H54 (cell line): ENCODE data around the gene GAL3ST3.
A peak's percentile ranks its signal among the peaks of the same experiment; 100 is the strongest.
"Not testable (repeated sequence)": the region's sequence is repeated elsewhere in the genome, so short reads cannot be mapped to it uniquely, and the experiment has no call there.

ENCODE experiments used
- DNase-seq: peaks from one replicate; pipeline ENCODE4 v3.0.0; 2011; ENCODE audit warnings: low spot score, mixed read lengths; ENCODE audit not compliant: insufficient read length
- FAIRE-seq: peaks from 3 replicates; lab custom pipeline; 2011; peaks lifted over from hg19 to GRCh38; lab: Jason Lieb, UNC
- POLR2A ChIP-seq: IDR thresholded peaks from 2 replicates; pipeline ENCODE4 v1.6.1; 2011; ENCODE audit warnings: low read depth, mild to moderate bottlenecking, low read length

Gene GAL3ST3

DNA sequence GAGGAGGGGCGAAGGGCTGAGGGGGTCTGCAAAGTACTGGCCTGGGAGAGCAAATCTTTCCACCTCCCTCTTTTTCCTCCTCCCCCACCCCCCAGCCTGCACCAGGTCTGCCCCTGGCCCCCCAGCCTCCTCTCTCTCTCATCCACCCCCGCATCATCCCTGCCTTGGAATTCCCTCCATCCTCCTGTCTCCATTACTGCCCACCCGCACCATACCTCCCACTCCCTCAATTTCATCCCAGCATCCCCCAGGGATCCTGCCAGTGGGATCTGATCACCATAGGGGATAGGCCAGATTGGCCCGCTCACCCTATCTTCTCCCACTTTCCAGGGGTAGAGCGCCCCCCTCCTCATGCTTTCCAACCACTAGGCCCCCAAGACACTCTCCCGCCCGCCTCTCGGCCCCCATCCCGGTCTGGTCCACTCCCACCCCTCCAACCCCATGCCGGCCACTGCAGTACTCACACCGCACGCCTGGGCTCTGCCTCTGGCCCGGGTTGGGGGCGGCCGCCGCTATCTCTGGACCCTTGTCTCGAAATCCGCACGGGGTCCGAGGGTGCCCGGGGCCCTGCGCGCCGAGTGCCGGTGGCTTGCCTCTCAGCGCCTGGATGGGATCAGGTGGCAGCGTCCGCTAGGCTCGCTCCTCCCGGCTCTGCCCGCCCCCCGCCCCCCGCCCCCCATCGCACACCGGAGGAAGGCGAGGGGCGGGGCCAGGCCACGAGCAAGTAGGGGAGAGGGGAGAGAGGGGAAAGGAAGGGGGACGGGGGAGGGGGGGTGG, at the start of gene GAL3ST3:
Gene GAL3ST3 (minus strand): TSS at position 615 of the 777 bp plus-strand sequence. CDS start 3,746 bp downstream, outside the sequence.
- DNase-seq (no peak), FAIRE-seq (no peak)
- no peak for TF ChIP-seq POLR2A

- not testable (repeated sequence) for FAIRE-seq, DNase-seq
Observed at GRCh38 chr11:66092125-66092524, 43.2 kb upstream of the GAL3ST3 start.

GRCh38 chr11:66090288-66090687, 41.3 kb upstream of the GAL3ST3 start:
- no peak for TF ChIP-seq POLR2A
- FAIRE-seq (no peak), DNase-seq (no peak)

GRCh38 chr11:66089067-66089466, 40.1 kb upstream of the GAL3ST3 start:
- no peak for TF ChIP-seq POLR2A
- DNase-seq = no peak
- no peak for FAIRE-seq

DNA sequence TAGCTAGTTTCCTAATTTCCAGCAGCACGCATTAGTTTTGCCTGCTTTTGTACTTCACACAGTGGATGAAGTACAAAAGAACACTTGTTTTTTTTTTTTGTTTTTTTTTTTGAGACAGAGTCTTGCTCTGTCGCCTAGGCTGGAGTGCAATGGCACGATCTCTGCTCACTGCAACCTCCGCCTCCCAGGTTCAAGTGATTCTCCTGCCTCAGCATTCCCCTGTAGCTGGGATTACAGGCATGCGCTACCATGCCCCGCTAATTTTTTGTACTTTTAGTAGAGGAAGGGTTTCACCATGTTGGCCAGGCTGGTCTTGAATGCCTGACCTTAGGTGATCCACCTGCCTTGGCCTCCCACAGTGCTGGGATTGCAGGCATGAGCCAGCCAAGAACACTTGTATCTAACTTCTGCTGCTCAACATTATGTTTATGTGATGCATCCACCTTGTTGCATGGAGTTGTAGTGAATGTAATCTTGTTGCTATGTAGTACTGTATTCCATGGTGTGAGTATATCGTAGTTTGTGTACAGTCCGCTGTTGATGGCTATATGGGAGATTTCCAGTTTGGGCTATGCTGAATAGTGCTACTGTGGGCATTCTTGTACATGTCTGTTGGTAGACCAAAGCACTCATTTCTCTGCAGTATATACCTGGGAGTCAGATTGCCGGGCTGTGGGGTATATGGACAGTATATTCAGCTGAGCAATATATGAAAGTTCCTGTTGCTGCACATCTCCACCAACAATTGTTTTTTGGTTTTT, 38.4 kb upstream of the GAL3ST3 start:
- DNase-seq (no peak), FAIRE-seq (no peak)
- no peak for TF ChIP-seq POLR2A

- TF ChIP-seq POLR2A = no peak
- FAIRE-seq (no peak), DNase-seq (no peak)
Observed at GRCh38 chr11:66084821-66085475, 36.0 kb upstream of the GAL3ST3 start.

DNA sequence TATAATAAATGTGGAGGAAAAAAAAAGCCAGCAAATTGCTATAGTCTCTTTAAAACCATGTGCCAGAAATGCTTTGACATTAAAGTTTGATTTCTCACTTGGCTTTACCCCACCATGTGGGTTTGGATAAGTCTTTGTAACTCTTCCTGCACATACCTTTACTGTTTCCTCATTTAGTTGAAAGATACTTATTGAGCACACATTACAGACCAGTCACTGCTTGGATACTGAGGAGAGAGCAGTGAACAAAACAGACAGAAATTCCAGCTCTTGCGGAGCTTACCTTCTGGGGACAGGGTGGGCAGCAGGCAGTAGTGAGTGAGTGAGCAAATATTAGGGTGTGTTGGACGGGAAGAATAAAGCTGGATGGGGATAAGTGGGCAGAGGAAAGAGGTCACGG, 34.8 kb upstream of the GAL3ST3 start:
- TF ChIP-seq POLR2A = no peak
- FAIRE-seq (no peak), DNase-seq (no peak)

DNA sequence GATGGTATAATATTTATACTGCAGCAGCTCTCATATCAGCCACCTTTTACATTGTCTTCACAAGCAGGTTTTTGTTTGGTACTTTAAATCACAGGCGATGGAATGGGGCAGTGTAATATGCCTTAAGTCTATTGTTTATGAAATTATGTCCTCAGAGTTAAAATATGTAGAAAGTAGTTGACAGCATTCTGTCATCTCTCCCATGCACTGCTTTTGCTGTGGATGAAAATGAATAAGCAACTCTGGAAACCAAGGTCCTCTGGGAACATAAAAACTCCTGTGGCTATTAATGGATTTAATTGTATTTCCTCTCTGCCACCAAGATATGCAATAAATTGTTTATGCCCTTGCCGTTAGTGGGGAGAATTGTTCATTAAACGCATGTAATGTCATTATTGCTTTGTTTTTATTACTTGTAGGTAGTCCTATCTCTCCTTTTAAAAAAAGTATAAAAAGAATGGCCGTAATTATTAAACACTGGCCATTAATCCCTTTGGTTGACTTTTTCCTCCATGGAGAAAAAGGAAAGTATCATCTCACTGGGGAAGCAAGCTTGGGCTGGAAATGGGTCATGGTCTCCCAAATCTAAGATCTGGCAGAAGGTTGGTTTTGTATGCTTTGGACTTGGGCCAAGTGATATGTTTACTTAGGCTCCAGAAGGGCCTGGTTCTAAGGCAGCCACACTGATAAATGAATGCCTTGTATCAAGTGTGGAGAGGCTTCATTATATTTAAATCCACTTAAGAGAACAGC, 34.2 kb upstream of the GAL3ST3 start:
- no peak for DNase-seq
- FAIRE-seq = no peak
- TF ChIP-seq POLR2A = no peak

- no peak for FAIRE-seq
- no peak for TF ChIP-seq POLR2A
- no peak for DNase-seq
Observed at GRCh38 chr11:66081505-66081904, 32.5 kb upstream of the GAL3ST3 start.

DNA sequence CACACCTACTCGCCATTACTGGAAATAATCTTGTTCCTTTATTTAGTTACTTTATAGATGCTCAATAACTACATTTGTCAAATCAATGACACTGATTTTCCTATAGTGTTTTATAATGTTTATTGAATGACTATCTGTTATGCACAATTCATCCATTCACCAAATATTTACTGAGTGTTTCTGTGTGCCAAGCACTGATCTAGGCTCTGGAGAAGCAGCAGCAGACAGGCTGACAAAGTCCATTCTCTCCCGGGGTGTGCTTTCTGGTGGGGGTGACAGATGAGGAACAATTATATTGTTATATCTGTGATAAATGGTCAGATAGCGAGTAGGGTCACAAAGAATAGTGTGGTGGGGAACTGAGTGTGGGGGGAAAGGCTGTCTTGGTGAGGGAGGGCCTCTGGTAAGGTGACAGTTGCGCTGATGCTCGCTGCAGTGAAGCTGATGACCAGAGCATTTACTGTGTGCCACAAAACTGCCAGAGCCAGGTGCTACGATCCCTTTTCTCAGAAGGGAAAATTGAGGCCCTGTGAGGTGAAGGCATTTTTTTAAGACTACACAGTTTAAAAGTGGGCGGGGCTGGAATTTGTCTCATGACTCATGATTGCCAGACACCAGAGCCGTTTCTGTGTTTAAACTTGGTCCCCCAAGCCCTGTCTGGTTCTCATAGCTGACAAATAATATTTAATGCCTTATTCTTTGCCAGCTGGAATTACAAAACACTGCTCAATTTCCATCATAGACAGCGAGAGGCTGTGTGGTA, 31.3 kb upstream of the GAL3ST3 start:
- TF ChIP-seq POLR2A = no peak
- peak; percentile 11 for FAIRE-seq

DNA sequence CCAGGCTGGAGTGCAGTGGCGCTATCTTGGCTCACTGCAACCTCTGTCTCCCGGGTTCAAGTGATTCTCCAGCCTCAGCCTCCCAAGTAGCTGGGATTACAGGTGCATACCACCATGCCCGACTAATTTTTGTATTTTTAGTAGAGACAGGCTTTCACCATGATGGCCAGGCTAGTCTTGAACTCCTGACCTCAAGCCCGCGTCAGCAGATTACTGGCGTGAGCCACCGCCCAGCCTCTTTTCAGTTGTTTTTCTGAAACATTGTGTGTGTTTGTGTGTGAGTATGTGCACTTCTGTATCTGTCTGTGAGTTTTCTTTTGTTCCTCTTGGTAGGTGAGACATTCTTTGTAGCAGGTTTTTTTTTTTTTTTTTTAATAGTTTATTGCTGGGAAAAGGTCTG, 30.0 kb upstream of the GAL3ST3 start:
- not testable (repeated sequence) for DNase-seq, FAIRE-seq

More for the DNA sequence above, 31.3 kb upstream of the GAL3ST3 start:
- DNase-seq = peak; percentile 53

DNA sequence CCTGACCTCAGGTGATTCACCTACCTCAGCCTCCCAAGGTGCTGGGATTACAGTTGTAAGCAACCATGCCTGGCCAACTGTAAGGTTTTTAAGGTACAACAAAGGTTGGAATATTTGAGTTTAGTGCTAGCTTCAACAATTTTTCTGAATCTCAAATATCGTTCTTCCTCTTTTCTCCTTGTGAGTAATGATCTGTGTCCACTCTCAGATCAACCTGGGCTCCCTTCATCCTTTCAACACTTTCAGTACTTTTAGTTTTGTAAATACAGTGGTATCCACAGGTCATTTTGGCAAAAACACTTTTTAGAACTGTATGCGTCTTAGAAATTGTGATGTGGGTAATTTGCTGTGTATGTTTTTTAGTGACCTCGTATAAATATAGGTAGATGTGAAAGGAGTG, 29.0 kb upstream of the GAL3ST3 start:
- DNase-seq (no peak), FAIRE-seq (no peak)
- no peak for TF ChIP-seq POLR2A

GRCh38 chr11:66076561-66076960, 27.6 kb upstream of the GAL3ST3 start:
- no peak for FAIRE-seq
- DNase-seq = no peak
- TF ChIP-seq POLR2A = no peak
